ENCODE measurements around the gene COL1A1.

Gene COL1A1

GRCh38 chr17:50141026-50141744 is 60.2 kb downstream of the COL1A1 start:
- DNase-seq = no peak

- peak; percentile 77 for DNase-seq
Measured at GRCh38 chr17:50139950-50140885, 61.2 kb downstream of the COL1A1 start.

GRCh38 chr17:50139185-50139783 is 62.1 kb downstream of the COL1A1 start:
- no peak for DNase-seq

GRCh38 chr17:50137042-50137441 is 64.4 kb downstream of the COL1A1 start:
- DNase-seq = no peak

- no peak for DNase-seq
Measured at GRCh38 chr17:50136096-50136687, 65.2 kb downstream of the COL1A1 start.

GRCh38 chr17:50135316-50136095 is 65.9 kb downstream of the COL1A1 start:
- no peak for DNase-seq

- DNase-seq = no peak
Measured at GRCh38 chr17:50134206-50135110, 67.0 kb downstream of the COL1A1 start.

GRCh38 chr17:50133769-50134099 is 67.7 kb downstream of the COL1A1 start:
- no peak for DNase-seq

Data from fibroblast of skin of right biceps (primary cell).